ENCODE results near the gene HDDC3.
"Not testable (repeated sequence)": the region's sequence is repeated elsewhere in the genome, so short reads cannot be mapped to it uniquely, and the experiment has no call there.

HDDC3 gene

GRCh38 chr15:90934256-90934948 is 2.1 kb upstream of the HDDC3 start:
- in situ Hi-C loops (cut with HindIII; ENCODE audit: low sequenced_read_pairs): loop anchor here (25.0 kb wide), 2 partner anchors 97 to 297 kb away; no protein-coding TSS in a partner anchor

DNA sequence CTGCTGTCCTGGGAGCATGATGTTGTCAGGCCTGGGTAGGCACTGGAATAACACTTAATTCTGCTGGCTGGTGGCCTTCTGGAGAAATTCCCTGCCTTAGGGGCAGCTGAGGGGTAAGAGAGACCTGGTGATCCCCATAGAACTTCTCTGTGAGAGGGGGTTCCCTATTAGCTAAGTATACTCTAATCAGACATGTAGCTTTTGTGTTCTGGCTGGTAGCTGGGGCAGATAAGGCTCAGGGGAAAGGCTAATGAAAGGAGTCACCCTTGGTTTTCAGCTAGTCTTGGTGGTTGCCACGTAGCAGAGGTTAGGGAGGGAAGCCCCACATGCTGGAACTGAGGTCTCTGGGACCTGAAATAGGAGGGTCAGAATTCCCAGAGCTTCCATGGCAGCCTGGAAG is 952 bp upstream of the HDDC3 start:
- in situ Hi-C loops (cut with HindIII; ENCODE audit: low sequenced_read_pairs): loop anchor here (25.0 kb wide), 2 partner anchors 96 to 296 kb away; no protein-coding TSS in a partner anchor

- in situ Hi-C loops (cut with HindIII; ENCODE audit: low sequenced_read_pairs): loop anchor here (25.0 kb wide), 2 partner anchors 95 to 295 kb away; no protein-coding TSS in a partner anchor
Measured at GRCh38 chr15:90932660-90932991, 277 bp upstream of the HDDC3 start.

DNA sequence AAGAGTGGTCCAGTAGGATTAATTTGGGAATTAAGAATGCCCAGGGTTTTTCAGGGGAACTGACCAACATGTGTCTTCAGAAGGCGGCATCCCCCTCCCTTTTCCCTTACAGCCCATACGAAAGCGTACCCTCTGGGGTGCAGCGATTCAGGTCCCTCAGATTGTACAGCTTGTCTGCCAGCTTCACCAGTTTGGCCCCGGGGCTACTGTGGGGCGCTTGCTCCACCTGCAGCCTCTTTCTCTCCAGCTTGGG is 848 bp downstream of the HDDC3 start:
- in situ Hi-C loops (cut with HindIII; ENCODE audit: low sequenced_read_pairs): loop anchor here (25.0 kb wide), 2 partner anchors 94 to 294 kb away; no protein-coding TSS in a partner anchor

- in situ Hi-C loops (cut with HindIII; ENCODE audit: low sequenced_read_pairs): loop anchor here (25.0 kb wide), 2 partner anchors 94 to 294 kb away; no protein-coding TSS in a partner anchor
Measured at GRCh38 chr15:90930861-90931574, 1.3 kb downstream of the HDDC3 start.

GRCh38 chr15:90929246-90930019 is 2.9 kb downstream of the HDDC3 start:
- in situ Hi-C loops (cut with HindIII; ENCODE audit: low sequenced_read_pairs): loop anchor here (25.0 kb wide), 2 partner anchors 92 to 292 kb away; no protein-coding TSS in a partner anchor

DNA sequence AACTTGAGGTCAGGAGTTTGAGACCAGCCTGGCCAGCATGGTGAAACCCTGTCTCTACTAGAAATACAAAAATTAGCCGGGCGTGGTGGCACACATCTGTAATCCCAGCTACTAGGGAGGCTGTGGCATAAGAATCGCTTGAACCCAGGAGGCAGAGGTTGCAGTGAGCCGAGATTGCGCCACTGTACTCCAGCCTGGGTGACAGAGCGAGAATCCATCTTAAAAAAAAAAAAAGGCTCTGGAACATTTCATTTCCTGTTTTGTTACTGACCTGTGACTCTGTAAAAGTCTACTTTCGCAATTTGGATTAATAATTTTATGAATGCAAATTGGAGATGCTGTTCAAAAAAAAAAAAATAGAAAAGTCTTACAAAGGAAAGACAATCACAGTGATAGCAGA is 4.2 kb downstream of the HDDC3 start:
- in situ Hi-C loops (cut with HindIII; ENCODE audit: low sequenced_read_pairs): loop anchor here (25.0 kb wide), 2 partner anchors 91 to 291 kb away; no protein-coding TSS in a partner anchor

- in situ Hi-C loops (cut with HindIII; ENCODE audit: low sequenced_read_pairs): loop anchor here (25.0 kb wide), 2 partner anchors 89 to 289 kb away; no protein-coding TSS in a partner anchor
Measured at GRCh38 chr15:90926766-90927165, 5.6 kb downstream of the HDDC3 start.

- in situ Hi-C loops (cut with HindIII; ENCODE audit: low sequenced_read_pairs): no loop called here
Measured at GRCh38 chr15:90924375-90924774, 8.0 kb downstream of the HDDC3 start.

- in situ Hi-C loops (cut with HindIII; ENCODE audit: low sequenced_read_pairs): not testable (repeated sequence)
Measured at GRCh38 chr15:90922712-90923322, 9.5 kb downstream of the HDDC3 start.

GRCh38 chr15:90921887-90922286 is 10.5 kb downstream of the HDDC3 start:
- in situ Hi-C loops (cut with HindIII; ENCODE audit: low sequenced_read_pairs): no loop called here

DNA sequence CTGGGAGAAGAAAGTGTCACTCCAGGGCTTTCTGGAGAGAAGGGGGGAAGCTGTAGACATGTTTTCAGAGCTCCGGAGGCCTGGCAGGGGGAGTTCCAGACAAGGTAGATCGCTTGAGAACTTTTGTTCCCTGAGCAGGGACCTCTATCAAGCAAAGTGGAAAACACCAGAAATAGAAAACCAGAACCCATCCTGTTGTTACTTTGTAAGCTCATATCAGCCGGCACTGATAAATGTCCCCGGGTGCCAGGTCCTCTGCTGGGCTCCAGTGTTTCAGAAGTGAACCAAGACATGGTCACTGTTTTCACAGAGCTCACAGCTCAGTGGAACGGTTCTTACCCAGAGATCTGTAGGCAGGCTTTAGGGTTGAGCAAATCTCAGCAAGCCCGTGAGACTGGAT is 13.5 kb downstream of the HDDC3 start:
- in situ Hi-C loops (cut with HindIII; ENCODE audit: low sequenced_read_pairs): no loop called here

DNA sequence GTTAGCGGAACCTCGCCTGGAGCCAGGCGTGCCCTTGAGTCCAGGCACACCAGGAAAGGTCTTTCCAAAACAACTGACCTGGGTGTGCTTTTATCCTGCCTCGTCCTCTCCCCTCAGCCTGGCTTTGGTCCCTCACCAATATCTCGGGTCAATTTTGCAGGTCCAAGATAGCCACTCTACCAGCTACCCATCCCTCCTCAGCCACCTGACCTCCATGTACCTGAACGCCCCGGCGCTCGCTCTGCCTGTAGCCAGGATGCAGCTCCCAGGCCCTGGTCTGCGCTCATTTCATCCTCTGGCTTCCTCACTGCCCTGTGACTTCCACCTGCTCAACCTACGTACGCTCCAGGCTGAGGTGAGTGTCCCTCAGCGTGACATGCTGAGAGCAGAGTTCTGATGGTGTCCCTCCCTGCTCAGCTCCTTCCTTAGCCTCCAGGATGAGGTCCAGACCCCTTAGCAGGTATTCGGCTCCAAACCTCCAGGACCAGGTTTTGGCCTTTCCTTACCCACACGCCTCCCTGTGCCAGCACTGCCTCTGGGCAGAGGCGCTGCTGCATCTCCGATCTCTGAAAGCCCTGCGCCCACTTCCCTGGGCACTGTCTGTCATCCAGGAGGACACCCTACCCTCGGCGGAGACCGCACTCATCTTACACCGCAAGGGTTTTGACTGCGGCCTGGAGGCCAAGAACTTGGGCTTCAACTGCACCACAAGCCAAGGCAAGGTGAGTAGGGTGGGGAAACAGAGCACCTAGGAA is 14.1 kb downstream of the HDDC3 start:
- in situ Hi-C loops (cut with HindIII; ENCODE audit: low sequenced_read_pairs): no loop called here

DNA sequence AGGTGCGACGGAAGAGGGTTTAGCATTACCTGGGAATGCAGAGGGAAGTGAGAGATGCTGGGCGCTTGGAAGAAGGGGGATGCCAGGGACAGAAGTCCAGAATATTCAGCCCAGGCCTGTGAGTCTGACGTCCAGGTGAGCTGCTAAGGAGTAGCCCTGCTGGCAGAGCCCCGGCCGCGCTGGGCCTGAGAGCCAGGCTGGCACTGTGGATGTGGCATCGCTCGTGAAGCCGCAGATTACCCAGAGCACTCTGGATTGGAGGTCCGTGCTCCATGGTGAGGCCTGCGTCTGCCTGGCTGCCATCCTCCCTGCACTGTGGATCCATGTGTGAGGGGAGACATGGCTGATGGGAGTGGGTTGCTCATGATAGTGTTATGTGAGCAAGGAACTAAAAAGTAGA is 14.8 kb downstream of the HDDC3 start:
- in situ Hi-C loops (cut with HindIII; ENCODE audit: low sequenced_read_pairs): no loop called here

DNA sequence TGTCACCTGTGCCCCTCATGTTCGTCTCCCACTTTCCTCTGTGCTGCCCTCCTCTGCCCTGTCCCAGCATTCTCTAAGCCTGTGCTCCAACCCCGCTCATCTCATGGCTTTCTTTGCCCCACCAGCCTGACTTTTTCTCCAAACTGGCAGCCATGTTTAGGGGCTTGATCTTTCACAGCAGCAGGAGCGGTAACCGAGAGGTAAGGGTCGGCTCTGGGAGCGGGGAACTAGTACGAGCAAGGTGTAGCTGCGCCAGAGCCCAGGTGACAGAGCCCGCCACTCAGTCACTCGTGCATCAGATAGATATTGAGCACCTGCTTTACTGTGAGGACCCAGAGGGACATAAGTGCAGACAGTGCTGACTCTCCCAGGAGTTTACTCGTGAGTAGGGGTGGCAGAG is 15.9 kb downstream of the HDDC3 start:
- in situ Hi-C loops (cut with HindIII; ENCODE audit: low sequenced_read_pairs): no loop called here

GRCh38 chr15:90915808-90916440 is 16.4 kb downstream of the HDDC3 start:
- in situ Hi-C loops (cut with HindIII; ENCODE audit: low sequenced_read_pairs): no loop called here

- in situ Hi-C loops (cut with HindIII; ENCODE audit: low sequenced_read_pairs): no loop called here
Measured at GRCh38 chr15:90915216-90915807, 17.0 kb downstream of the HDDC3 start.

- in situ Hi-C loops (cut with HindIII; ENCODE audit: low sequenced_read_pairs): no loop called here
Measured at GRCh38 chr15:90914305-90915080, 17.9 kb downstream of the HDDC3 start.

All from endothelial cell of hepatic sinusoid (primary cell).